Upper lobe of right lung (tissue), 1 donor: ENCODE measurements around the gene KCNMA1. TPM values are rescaled to one million over a fixed set of nuclear protein-coding genes. Genes with fewer than 3 reads are reported as not detected.

Experiments
- ATAC-seq: fragments of 200-7000 bp; cut with Tn5 transposase; one replicate; pipeline ENCODE4 v1.9.1; 2020; ENCODE audit warnings: mild to moderate bottlenecking, moderate library complexity
- DNase-seq: peaks from one replicate; pipeline ENCODE4 v3.0.0-alpha.2; 2020
- H3K27ac ChIP-seq: fragments of 200-600 bp; one replicate; pipeline ENCODE4 v1.8.0; 2022
- H3K27me3 ChIP-seq: fragments of 200-600 bp; one replicate; pipeline ENCODE4 v1.8.0; 2022; ENCODE audit warnings: mild to moderate bottlenecking
- H3K36me3 ChIP-seq: fragments of 200-600 bp; one replicate; pipeline ENCODE4 v1.8.0; 2022
- H3K4me1 ChIP-seq: fragments of 200-600 bp; one replicate; pipeline ENCODE4 v1.8.0; 2022
- H3K4me3 ChIP-seq: fragments of 200-600 bp; one replicate; pipeline ENCODE4 v1.8.0; 2022; ENCODE audit warnings: mild to moderate bottlenecking
- H3K9me3 ChIP-seq: fragments of 200-600 bp; one replicate; pipeline ENCODE4 v1.8.0; 2022
- CTCF ChIP-seq: fragments of 200-600 bp; IDR thresholded peaks from one replicate; pipeline ENCODE4 v1.8.0; 2022; ENCODE audit warnings: antibody characterized with exemption
- intact Hi-C: fragments of 100-400 bp; cut with DNase I; formaldehyde crosslinking; loops from one replicate; pipeline ENCODE4 v1.11.0; 2022
- total RNA-seq: library from RNA; stranded (reverse); fragmentation: NEBNext Ultra II Directional; extraction: Animal tissue kit (Norgen Biotek cat#: 25700); gene quantifications from one replicate; pipeline ENCODE4 v1.2.1, GENCODE V29; 2021
- donor health status: DM: no; HTN: yes; CAD: no; lungs with severe emphysema.

Gene KCNMA1
- total RNA-seq, 1 donor from 2014 or later, result 26.3 TPM

DNA sequence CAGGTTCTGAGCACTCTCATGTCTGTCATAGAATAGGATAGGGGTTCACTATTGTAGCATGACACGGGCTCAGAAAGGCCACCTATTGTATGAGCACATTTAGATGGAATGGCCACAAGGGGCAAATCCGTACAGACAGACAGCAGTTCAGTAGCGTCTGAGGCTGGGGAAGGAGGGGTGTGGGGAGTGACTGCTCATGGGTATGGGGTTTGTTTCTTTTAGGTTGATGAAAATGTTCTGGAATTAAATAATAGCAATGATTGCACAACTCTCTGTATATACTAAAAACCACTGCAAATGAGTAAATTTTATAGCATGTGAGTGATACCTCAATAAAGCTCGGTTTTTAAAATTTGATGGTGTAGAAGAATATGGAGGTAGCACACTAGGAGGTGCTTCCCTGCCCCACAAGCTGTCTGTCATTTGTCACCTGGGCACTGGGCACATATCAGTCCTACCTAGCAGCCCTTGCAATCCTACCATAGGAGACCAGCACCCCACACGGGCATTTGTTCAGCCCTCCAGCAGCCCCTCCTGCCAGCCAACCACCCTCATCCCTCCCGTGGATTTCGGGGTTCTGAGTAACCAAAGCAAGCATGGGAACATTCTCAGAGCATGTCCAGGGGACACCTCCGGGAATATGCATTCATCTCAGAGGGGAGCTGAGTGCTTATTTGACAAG lies 35.2 kb downstream of the KCNMA1 start:
- intact Hi-C loops, result no loop called here
- H3K4me1 ChIP-seq, result peaks cover 7% of the 10 kb centered on the region
- H3K4me3 ChIP-seq, result no peak overlapping the region
- H3K36me3 ChIP-seq, result no peaks in the 10 kb centered on the region
- TF ChIP-seq CTCF, result no peak
- no peaks in the 10 kb centered on the region for H3K27me3 ChIP-seq
- DNase-seq (no peak), ATAC-seq (no peak)
- no peak overlapping the region for H3K27ac ChIP-seq
- H3K9me3 ChIP-seq, result no peaks in the 10 kb centered on the region

DNA sequence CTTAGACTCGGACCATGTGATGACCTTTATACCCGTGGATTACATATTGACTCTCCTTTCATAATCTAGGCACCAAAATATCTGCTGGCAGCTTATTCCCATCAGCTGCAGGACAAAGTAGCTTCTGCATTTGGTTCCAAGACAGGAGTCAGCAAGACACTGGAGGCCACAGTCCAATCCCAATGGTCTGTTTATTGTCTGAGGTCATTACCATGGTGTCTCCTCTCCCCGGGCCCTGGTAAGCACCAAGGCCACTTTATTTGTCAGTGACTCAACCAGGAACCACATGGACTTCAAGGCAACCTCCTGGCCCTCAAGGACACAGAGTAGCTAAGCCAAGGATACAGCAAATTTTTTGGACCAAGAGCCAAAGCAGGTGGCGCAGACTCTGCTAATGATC lies 36.1 kb downstream of the KCNMA1 start:
- ATAC-seq (no peak), DNase-seq (no peak)
- TF ChIP-seq CTCF, result no peak
- Histone ChIP-seq H3K4me3 (no peak overlapping the region), H3K36me3 (no peaks in the 10 kb centered on the region), H3K4me1 (peaks cover 7% of the 10 kb centered on the region), H3K27ac (no peak overlapping the region), H3K9me3 (no peaks in the 10 kb centered on the region), H3K27me3 (no peaks in the 10 kb centered on the region)
- intact Hi-C loops, result no loop called here

- DNase-seq (no peak), ATAC-seq (no peak)
- Histone ChIP-seq H3K4me3 (no peak overlapping the region), H3K27me3 (no peaks in the 10 kb centered on the region), H3K4me1 (peaks cover 7% of the 10 kb centered on the region), H3K36me3 (no peaks in the 10 kb centered on the region), H3K9me3 (no peaks in the 10 kb centered on the region), H3K27ac (no peak overlapping the region)
- intact Hi-C loops, result no loop called here
- TF ChIP-seq CTCF, result no peak
These were observed 37.0 kb downstream of the KCNMA1 start for GRCh38 chr10:77600640-77601039.

- H3K9me3 ChIP-seq, result no peaks in the 10 kb centered on the region
- no peak for TF ChIP-seq CTCF
- peaks cover 7% of the 10 kb centered on the region for H3K4me1 ChIP-seq
- H3K27me3 ChIP-seq, result no peaks in the 10 kb centered on the region
- intact Hi-C loops, result no loop called here
- no peaks in the 10 kb centered on the region for H3K36me3 ChIP-seq
- no peak overlapping the region for H3K4me3 ChIP-seq
- ATAC-seq, result no peak
- no peak overlapping the region for H3K27ac ChIP-seq
- DNase-seq, result no peak
These were observed 38.0 kb downstream of the KCNMA1 start for GRCh38 chr10:77599651-77600050.

- TF ChIP-seq CTCF, result no peak
- Histone ChIP-seq H3K4me1 (peaks cover 6% of the 10 kb centered on the region), H3K27me3 (no peaks in the 10 kb centered on the region), H3K4me3 (no peak overlapping the region), H3K27ac (no peak overlapping the region), H3K36me3 (no peaks in the 10 kb centered on the region), H3K9me3 (no peaks in the 10 kb centered on the region)
- DNase-seq (no peak), ATAC-seq (no peak)
- intact Hi-C loops, result no loop called here
These were observed 39.0 kb downstream of the KCNMA1 start for GRCh38 chr10:77598606-77599005.

- H3K4me1 ChIP-seq, result no peaks in the 10 kb centered on the region
- ATAC-seq, result no peak
- H3K9me3 ChIP-seq, result no peaks in the 10 kb centered on the region
- no peak overlapping the region for H3K4me3 ChIP-seq
- no peaks in the 10 kb centered on the region for H3K27me3 ChIP-seq
- no peak for TF ChIP-seq CTCF
- H3K27ac ChIP-seq, result no peak overlapping the region
- intact Hi-C loops, result no loop called here
- no peaks in the 10 kb centered on the region for H3K36me3 ChIP-seq
- no peak for DNase-seq
These were observed 40.0 kb downstream of the KCNMA1 start for GRCh38 chr10:77597560-77597959.
